ENCODE measurements around the gene ALAD.

- no peak for TF ChIP-seq CTCF (IDR thresholded peaks at IDR 0.05; ENCODE audit: borderline replicate concordance, extremely low read depth, low read length, poor library complexity, severe bottlenecking)
- TF ChIP-seq EZH2 (IDR thresholded peaks at IDR 0.05; ENCODE audit: borderline replicate concordance, low read depth, low read length, severe bottlenecking), result no peak
Measured at GRCh38 chr9:113381909-113382411, 19.1 kb downstream of the ALAD start.

Data from DND-41 (cell line).